ENCODE measurements around the gene CBLN3.

Gene CBLN3

DNA sequence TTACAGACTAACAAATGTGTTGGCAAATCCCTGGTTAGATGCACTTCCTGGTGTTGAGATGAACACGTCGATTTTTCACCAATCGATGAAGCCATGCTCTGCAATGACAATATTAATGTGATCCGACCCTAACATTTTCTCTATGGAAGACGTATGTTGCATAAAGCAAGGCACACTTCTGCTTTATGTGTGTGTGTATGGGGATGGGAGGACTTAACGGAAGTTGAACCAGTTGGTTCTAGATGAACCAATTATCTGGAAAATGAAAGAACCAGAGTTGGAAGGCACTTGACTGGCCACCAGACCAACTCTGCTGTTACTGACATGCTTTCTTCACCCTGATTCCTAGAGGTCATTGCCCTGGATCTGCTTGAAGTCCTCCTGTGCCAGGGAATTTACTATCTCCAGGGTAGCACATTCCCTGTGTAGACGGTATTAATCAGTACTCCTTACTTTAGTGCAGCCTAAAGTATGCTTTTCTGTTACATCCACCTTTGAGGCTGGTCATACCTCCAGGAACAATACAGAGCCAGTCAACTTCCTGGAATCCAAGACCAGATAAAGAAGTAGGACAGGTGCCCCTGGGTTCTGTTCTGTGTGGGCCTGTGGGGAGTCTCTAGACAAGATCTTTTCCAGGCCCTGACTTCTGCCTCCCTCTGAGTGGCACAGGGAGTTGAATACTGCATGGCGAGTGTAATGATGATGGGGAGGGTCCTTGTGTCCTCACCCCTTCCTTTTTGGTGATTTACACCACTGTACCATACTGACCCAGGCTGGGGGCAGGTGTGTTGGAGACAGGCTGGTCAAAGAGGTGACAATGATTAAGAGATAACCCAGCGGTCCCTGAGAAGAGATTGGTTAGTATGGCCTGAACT is 9.0 kb upstream of the CBLN3 start:
- DNase-seq, result no peak

DNA sequence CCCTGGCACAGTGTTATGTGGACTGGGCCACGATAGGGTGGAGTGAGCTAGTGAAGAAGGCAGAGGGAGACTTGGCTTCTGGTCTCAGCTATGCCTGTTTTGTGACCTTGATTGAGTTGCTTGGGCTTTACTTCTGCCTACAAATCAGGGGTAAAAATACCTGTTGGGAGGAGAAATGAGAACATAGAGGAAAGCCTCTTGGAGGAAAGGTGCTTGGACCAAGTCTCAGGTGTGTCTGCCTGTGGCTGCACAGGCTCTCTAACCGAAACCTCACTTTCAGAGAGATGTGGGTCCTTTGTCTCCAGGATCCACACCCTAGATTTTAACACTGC is 8.2 kb upstream of the CBLN3 start:
- DNase-seq, result no peak

DNA sequence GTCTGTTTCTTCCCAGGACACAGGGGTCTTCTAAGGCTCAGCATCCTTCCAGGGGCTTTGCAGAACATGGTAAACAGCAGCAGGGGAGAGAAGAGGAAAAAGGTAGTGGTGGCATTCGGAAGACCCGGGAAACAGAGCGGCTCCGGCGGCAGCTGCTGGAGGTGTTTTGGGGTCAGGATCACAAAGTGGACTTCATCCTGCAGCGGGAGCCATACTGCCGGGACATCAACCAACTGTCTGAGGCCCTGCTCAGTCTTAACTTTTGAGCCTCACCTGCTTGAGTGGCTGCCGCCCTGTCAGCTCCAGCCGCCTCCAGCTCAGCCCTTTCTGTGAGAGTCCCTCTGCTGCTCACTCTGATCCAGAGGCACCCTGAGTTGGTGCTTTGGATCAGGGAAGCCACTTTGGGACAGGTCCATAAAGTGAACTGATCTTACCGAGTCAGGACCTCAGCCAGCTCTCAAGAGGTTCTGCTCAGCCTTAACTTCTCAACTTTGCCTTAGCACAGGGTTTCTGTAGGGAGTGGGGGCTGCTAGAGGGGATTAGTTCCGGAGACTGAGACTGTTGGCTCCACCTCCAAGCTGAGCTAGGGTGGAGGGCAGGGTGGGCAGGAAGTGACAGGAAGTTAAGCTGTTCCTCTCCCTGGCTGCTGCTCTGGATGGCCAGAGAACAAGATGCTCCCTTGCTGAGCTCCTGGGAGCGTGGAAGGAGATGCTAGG is 7.7 kb upstream of the CBLN3 start:
- DNase-seq, result no peak

DNA sequence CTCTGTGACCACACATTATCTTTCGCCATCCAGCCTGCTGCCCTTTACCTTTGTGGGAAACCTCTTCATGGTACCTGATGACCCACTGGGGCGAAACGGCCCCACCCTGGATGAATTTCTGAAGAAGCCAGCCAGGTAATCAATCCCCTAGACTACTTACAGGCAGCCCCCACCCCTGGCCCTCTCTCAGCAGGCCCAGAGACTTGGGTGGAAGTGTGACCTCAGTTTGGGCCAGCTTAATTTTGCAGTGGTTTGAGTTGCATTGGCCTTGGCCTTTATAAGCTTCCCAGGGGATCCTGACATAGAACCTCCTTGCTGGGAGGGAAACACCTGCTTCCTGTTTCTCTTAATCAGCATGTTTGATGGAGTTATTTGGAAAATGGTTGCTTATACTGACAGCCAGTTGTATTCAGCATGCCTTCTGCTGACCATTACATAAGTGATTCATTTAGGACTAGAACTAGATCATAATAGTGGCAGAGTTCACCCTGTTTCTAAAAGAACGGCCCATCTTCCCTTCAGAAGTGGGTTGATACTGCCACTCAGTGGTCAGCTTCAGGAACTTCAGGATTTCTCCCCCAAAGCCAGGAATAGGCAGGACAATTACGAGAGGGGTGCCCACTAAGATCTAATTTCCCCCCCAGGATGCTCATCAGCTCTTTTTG is 7.0 kb upstream of the CBLN3 start:
- peak; percentile 15 for DNase-seq

DNA sequence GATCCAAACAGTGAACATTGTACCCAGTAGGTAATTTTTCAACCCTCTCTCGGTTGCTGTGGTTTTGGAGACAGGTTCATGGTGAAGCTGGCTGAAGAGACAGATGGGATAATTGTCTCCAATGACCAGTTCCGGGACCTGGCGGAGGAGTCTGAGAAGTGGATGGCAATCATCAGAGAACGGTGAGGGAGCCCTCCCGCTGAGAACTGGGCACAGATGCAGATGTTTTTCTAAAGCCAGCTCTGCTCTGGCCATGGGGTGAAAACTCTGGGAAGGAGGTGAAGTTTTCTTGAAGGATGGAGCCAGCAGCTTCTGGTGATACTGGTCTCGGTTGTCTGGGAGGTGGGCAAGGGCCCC is 6.5 kb upstream of the CBLN3 start:
- no peak for DNase-seq

DNA sequence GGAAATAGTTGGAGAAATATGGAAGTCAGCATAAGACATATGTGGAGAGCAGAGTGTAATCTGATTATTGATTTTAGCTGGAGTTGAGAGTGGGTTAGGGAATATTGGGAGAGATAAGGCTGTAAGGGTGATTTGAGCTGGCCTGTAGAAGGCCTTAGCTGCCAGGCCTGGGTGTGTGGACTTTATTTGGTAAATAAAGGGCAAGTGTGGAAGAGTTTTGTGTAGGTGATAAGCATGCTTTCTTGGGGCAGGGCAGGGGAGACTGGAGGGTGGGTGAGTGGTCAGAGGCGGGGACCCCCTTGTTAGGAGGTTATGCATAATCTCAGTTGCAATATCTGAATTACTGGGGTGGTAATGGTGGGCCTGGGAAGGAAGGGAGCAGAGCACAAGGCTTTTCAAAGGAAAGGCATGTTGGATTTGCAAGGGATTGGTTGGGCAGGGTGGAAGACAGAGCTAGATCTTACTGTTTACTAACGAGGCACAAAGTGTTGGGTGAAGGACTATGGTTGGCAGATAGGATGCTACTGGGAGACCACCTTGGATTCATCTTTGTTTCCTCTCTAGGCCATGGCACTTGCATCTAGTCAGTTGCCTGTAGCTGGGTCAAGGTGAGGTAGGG is 5.8 kb upstream of the CBLN3 start:
- no peak for DNase-seq

DNA sequence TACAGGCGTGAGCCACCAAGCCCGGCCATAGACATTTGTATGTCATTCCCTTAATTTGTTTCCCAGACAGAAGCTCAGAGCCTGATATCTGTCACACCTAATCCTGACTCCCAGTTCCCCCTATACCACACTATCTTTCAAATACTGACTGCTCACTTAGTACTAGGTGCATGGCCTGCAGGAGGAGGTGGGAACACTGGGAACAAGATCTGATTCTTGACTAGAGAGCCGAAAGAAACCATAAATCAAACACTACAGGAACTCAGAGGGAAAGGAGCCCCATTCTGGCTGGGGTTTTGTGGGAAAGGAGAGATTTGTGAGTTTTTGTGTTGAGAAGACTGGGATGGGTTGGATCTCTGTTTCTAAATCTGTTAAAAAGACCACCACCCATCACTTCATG is 5.2 kb upstream of the CBLN3 start:
- DNase-seq, result no peak

DNA sequence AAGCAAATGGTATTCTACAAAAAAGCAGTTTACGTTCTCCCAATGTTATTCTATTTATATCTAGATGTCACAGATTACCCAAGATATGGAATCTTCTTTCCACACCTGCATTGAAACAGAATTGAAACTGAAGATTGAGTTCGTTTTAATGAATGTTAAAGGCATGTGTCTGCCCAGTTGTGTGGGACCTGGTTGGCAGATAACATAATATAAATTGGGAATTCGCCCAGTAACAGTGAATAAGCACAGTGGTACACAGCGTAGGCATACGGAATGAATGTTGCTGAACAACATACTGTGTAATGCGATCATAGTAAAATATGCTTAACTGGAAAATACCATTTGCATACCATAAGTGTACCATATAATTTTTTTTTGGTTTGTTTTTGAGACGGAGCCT is 4.6 kb upstream of the CBLN3 start:
- no peak for DNase-seq

DNA sequence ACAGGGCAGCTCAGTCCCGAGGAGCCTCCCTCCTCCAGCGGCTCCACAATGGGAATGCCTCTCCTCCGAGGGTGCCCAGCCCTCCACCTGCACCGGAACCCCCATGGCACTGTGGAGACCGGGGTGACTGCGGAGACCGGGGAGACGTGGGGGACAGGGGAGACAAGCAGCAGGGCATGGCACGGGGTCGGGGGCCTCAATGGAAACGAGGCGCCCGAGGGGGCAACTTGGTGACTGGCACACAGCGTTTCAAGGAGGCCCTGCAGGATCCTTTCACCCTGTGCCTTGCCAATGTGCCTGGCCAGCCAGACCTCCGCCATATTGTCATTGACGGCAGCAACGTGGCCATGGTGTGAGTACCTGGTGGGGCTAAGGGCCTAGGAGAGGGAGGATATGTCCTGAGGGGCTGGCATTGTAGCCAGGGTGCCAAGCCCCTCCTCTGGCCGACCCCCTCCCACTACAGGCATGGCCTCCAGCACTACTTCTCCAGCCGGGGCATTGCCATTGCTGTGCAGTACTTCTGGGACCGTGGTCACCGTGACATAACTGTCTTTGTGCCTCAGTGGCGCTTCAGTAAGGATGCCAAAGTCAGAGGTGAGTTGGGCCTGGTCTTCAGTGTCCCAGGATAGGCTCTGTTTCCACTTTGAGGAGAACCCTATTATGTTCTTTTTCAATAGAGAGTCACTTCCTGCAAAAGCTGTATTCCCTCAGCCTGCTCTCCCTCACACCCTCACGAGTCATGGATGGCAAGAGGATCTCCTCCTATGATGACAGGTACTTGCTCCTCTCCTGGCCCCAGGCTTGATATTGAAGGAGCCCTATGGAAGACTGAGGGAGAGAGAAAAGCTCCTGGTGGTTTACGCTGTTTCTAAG is 3.0 kb upstream of the CBLN3 start:
- no peak for DNase-seq

DNA sequence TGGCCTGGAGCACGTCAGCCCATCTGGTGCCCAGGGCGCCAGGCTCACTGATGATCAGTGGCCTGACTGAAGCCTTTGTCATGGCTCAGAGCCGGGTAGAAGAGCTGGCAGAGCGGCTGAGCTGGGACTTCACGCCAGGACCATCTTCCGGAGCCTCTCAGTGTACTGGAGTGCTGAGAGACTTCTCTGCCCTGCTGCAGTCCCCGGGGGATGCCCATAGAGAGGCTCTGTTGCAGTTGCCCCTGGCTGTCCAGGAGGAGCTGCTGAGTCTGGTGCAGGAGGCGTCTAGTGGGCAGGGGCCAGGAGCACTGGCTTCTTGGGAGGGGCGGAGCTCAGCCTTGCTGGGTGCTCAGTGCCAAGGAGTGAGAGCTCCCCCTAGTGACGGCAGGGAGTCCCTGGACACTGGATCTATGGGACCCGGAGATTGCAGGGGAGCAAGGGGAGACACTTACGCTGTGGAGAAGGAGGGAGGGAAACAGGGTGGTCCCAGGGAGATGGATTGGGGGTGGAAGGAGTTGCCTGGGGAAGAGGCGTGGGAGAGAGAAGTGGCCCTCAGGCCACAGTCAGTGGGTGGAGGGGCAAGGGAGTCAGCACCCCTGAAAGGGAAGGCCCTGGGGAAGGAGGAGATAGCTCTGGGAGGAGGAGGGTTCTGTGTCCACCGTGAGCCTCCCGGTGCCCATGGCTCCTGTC is 2.2 kb upstream of the CBLN3 start:
- DNase-seq, result peak; percentile 88

DNA sequence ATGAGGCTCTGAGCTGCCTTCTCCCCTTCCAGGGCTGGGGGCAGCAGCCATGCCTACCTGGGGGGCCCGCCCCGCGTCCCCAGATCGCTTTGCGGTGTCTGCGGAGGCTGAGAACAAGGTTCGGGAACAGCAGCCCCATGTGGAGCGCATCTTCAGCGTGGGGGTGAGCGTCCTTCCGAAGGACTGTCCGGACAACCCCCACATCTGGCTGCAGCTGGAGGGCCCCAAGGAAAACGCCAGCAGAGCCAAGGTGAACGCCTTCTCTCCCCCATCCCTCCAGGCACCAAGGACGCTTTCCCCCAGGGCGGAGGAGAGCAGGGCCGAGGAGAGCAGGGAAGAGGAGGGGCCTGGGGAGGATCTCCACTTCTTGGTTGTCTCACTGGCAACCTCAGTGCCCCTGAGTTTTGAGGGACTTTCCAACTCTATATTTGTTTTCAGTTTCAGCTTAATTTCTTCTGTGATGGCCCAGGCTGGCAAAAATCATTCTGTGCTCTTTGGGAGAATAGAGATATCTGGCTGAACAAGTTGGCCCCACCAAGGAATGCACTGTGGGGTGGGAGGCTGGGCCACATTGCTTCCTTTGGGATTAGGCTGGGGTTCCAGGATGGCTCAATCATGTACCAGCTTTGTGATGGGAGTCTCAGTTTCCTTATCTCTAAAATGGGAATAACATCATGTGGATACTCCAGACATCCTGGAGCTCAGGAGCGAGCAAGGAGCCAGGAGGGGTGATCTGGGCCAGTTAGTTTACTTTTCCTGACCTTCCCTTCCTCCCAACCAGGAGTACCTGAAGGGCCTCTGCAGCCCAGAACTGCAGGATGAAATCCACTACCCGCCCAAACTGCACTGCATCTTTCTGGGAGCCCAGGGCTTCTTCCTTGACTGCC is 1.5 kb upstream of the CBLN3 start:
- DNase-seq, result peak; percentile 72

DNA sequence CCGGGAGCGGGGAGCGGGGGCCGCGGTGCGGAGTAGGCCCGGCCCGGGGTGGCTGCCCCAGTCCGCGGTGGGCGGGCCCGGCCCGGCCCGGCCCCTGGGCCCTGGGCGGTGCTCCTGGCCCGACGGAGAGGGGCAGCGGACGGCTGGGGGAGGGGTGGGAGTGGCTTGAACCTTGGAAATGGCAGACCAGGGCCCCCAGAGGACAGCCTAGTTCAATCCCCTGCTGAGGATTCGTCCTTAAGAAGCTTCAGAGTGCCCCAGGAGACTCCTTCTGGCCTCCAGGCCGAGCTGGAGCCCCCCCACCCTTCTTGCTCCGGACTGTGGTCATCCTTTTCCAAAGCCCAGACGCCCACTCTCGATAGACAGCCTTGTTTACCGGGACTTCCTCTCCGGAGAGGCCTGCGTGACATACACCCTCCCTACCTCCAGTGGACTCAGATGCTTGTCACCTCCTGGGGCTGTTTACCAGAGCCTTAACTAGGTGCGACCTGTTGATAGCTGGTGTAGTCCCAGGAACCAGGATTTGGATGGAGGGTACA is 744 bp upstream of the CBLN3 start:
- peak; percentile 61 for DNase-seq

DNA sequence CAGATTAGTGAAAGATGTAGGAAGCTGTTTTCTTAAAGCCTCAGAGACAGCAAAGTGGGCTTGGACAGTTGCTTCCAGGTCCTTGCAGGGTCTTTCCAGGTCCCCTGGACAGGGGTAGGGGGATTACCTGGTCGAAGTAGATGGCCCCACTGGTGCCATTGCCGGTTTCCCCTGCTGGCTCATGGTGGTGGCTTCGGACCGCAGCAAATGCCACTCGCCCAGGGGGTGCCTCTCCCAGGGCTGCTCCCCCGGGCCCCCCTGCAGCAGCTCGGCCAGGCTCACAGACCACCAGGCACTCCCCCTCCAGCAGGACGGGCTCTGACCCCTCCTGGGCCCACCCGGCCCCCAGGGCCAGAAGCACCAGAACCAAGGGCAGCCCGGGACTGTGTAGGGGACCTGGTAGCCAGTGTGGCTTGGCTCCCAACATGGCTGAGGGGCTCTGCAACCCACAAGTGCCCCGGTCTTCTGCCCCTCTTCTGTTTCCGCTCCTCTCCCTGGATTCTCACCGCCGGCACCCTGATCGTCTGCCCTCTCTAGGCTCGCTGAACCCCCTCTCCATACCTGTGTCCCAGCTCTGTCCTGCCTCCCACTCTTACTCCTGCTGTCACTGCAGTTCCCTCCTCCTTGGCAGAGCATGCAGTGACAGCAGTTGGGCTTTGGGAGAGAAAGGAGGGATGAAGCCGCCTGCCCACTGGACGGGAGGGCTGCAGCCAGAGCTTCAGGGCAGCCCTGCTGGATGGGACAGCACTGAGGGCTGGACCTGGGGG is 657 bp downstream of the CBLN3 start:
- DNase-seq, result no peak

DNA sequence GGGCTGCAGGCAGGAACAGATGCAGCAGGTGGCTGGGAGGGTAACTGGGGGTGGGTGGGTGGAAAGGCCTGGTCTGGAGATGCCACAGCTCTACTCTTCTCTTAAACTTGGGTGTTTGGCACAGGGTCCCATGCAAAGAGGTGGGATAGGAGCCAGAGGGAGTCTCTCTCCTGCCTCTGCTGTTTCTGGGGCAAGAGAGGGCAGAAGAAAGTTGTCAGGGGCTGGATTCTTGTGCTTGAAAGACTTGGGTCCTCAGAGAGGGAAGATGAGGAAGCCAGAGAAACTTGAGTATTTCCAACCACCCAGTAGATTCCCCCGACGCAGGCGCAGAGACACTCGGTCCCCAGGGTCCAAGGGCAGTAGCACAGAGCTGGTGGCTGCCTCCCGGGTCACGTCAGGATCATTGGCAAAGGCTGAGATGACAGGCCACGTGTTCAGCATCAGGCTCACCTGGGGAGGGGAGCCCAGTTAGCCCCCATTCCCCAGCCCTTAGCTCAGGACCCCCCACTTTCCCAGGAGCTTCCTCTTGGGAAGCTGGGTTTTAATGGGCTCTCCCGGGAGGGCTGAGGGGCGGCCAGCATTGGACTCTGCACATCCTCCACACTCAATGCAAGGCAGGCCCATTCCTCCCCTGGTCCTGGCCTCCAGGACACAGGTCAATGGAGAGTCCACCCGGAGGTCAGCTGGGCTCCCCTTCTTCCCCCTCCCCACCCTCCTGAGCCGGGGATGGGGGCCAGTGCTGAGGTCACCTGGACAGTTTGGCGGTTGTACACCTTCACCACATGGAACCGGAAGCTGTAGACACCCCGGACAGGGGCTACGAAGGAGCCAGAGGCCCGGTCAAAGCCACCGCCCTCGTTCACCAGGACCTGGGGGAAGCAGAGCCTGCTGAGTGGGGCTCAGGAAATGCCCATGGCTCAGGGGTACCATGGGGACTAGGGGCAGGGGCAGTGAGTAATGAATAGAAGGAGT is 1.6 kb downstream of the CBLN3 start:
- no peak for DNase-seq

DNA sequence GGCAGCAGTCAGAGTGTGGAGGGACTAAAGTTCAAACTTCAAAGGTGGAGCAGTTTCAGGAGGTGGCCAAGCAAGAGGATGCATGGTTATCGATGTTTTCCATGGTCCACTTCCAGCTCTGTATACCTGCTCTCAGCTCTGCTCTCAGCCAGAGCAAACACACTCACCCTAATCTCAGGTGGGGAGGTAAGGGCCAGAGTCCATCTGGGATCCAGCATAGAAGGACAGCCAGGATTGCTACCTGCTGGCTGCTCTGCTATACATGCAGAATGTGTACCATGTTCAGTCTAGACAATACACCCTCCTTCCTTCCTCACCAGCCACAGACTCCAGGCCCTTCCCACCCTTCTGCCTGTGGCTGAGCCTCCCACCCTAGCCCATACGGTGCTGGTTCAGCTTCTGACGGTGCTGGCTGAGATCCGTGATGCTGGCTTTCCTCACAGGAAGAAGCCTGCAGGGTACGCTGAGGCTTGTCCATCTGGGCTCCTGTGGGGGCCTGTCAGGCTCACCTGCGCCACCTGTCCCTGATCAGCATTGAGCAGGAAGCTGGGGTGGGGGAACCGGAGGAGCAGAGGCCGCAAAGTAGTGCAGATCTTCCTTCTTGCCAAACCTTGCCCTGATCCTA is 2.4 kb downstream of the CBLN3 start:
- no peak for DNase-seq

DNA sequence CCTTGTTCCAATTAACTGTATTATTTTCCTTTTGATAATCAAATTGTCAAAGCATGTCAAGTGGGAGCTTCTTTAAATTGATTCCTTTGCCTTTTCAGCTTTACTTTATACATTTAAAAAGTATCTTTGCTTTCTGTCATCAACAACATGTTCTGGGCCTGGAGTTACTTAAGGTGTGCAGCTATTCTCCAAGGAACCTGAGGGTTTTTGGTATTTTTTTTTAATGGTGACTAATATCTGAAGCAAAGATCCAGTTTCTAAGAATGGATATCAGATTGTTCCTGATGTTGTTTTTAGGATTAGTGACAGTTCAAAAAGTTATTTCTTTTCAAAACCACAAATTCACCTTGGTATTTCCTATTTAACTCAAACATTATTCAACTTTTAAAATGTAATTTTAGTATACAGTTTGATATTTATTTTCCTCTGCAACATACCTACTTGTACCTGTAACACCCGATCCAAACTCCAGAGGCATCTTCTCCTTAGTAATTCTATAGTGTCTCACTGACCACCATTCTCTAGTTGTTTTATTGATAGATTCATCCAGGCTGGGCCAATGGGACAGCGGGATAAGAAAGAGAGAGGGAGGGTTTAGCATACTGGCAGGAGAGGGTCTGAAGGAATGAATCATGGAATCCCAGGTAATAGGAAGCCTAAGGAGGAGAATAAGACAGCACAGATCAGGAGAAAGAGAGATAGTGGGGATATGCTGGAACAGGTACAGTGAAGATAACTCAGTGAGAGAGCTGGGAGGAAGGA is 3.1 kb downstream of the CBLN3 start:
- DNase-seq, result no peak

DNA sequence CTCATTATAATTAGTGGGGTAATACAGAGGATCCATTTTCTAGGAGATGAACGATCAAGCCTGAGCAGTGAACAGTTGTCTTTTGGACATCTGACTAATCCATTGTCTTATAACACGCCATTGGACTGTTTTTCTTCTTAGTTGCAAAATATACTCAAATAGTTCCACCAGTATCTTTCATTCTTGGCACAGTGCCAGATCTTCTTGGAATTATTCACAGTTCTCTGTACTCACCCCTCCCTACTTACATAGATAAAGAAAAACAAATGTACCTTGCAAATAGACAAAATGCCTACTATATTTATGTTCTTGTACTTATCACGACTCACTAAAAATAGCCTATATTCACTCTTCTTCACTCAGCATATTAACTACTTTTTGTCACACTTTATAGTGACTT is 3.8 kb downstream of the CBLN3 start:
- DNase-seq, result no peak
